AG04449 (cell line): ENCODE results near the gene ENKUR.

ENCODE experiments used
- CTCF ChIA-PET: fragments of 350-600 bp; formaldehyde crosslinking; extraction: SDS; loops from one replicate; lab custom pipeline; 2021; ENCODE audit warnings: antibody characterized with exemption; lab: Yijun Ruan, JAX
- POLR2A ChIA-PET: fragments of 400-600, 350-600 bp; formaldehyde crosslinking; extraction: SDS; loops from one replicate; lab custom pipeline; 2020; ENCODE audit warnings: antibody characterized with exemption, inconsistent platforms; lab: Yijun Ruan, JAX
- DNase-seq: peaks from one replicate; pipeline ENCODE4 v3.0.0-alpha.2; 2010; ENCODE audit warnings: low read depth, low spot score
- H3K4me3 ChIP-seq: 2 replicates; pipeline ENCODE4 v1.5.1; 2011; ENCODE audit warnings: low read depth, mild to moderate bottlenecking, control low read depth, low read length
- CTCF ChIP-seq: IDR thresholded peaks from one replicate; pipeline ENCODE4 v1.5.1; 2011; ENCODE audit warnings: mild to moderate bottlenecking, moderate library complexity, low read length, control low read depth, inconsistent platforms; ENCODE audit not compliant: insufficient read depth; ENCODE audit errors: missing control alignments

The ENKUR gene

GRCh38 chr10:25036381-25036780 lies 20.4 kb upstream of the ENKUR start:
- no peak overlapping the region for H3K4me3 ChIP-seq
- TF ChIP-seq CTCF = no peak
- no peak for DNase-seq
- ChIA-PET POLR2A (no interaction called here), CTCF (interaction anchor here (0.9 kb wide), 1 partner anchor 10 kb away, joined by 3 read pairs; no protein-coding TSS in a partner anchor)

DNA sequence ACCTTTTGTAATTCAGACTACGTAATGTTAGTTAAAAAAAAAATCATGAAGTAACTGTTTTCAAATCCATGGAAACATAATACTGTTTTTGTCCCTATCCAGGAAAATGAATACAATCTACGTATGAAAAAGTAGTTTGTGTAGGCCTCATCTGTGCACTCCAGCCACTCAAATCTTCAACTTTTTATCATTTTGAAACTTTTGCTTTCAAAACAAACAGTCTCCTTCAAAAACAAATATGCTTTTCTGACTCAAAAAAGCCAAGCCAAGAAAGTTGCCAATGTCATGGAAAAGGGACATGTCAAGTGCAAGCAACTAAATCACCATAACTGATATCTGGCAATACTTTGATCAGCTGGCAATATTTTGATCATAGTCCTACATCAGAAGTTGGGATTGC lies 13.6 kb upstream of the ENKUR start:
- no peak overlapping the region for H3K4me3 ChIP-seq
- CTCF ChIA-PET = interaction anchor here (1.8 kb wide), 1 partner anchor 52 kb away, joined by 4 read pairs; no protein-coding TSS in a partner anchor
- POLR2A ChIA-PET = no interaction called here
- TF ChIP-seq CTCF = no peak
- no peak for DNase-seq

DNA sequence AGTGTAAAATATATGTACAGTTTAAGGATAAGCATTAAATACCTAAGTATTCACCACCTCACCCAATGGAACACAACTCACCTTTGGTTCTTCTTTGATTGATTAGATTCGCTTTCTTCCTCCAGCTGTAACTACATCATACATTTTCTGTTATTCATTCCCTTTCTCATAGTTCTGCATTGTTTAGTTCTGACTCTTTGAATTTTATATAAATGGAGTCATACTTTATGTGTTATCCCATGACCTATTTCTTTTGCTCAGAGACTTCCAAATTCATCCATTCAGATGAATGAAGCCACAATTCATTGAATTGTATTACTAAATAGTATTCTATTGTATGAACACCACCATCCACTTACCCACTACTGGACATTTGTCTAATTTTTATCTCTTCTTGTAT lies 12.8 kb upstream of the ENKUR start:
- CTCF ChIA-PET = interaction anchor here (0.9 to 6.0 kb wide), 2 partner anchors 52 to 58 kb away, joined by 3 to 28 read pairs; no protein-coding TSS in a partner anchor
- no peak overlapping the region for H3K4me3 ChIP-seq
- POLR2A ChIA-PET = no interaction called here
- TF ChIP-seq CTCF = no peak
- DNase-seq = no peak

- ChIA-PET POLR2A (no interaction called here), CTCF (interaction anchor here (1.1 to 6.0 kb wide), 3 partner anchors 10 to 55 kb away, joined by 3 to 28 read pairs (median 3); no protein-coding TSS in a partner anchor)
- no peak for DNase-seq
- H3K4me3 ChIP-seq = no peak overlapping the region
- no peak for TF ChIP-seq CTCF
Observed at GRCh38 chr10:25026463-25026862, 10.5 kb upstream of the ENKUR start.

DNA sequence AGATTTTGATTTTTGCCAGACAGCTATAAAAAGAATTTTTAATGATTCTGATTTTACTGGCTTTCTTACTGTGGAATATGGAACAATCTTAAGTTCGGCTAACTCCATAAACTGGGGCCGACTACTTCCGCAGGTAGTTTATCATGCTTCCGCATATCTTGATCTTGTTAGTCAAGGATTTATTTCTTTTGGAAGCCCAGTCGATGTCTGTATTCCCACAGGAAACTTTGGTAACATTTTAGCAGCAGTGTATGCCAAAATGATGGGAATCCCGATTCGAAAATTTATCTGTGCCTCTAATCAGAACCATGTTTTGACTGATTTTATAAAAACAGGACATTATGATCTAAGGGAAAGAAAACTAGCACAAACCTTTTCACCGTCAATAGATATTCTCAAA lies 8.6 kb upstream of the ENKUR start:
- no peak for DNase-seq
- no peak for TF ChIP-seq CTCF
- no peak overlapping the region for H3K4me3 ChIP-seq
- ChIA-PET POLR2A (no interaction called here), CTCF (interaction anchor here (1.1 to 6.0 kb wide), 3 partner anchors 34 to 202 kb away, joined by 3 to 28 read pairs (median 8); no protein-coding TSS in a partner anchor)

DNA sequence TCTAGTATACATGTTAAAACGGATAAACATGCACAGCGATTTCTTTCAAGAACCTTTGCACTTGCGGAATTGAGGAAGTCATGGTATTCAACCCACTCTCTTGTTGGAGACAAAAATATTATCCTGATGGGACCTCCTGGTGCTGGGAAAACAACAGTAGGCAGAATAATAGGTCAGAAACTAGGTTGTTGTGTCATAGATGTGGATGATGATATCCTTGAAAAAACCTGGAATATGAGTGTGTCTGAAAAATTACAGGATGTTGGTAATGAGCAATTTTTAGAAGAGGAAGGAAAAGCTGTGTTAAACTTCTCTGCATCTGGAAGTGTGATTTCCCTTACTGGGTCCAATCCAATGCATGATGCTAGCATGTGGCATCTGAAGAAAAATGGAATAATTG lies 7.3 kb upstream of the ENKUR start:
- no peak overlapping the region for H3K4me3 ChIP-seq
- no peak for DNase-seq
- no peak for TF ChIP-seq CTCF
- ChIA-PET POLR2A (no interaction called here), CTCF (interaction anchor here (6.0 kb wide), 1 partner anchor 58 kb away, joined by 28 read pairs; no protein-coding TSS in a partner anchor)
